ENCODE measurements around the gene MCL1. TPM values are rescaled to one million over a fixed set of nuclear protein-coding genes. Genes with fewer than 3 reads are reported as not detected.

Gene MCL1
- total and polyA plus RNA-seq, 8 donors = 69.2 to 163 (median 96.7) TPM

DNA sequence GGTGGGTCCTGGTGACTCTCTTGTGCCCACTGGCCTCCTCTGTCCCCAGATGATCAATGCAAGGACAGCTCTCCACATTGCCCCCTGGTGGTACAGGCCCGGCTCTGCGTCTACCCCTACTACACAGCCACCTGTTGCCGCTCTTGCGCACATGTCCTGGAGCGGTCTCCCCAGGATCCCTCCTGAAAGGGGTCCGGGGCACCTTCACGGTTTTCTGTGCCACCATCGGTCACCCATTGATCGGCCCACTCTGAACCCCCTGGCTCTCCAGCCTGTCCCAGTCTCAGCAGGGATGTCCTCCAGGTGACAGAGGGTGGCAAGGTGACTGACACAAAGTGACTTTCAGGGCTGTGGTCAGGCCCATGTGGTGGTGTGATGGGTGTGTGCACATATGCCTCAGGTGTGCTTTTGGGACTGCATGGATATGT, 19.4 kb downstream of the MCL1 start:
- H3K36me3 ChIP-seq = no peaks in the 10 kb centered on the region
- H3K4me1 ChIP-seq = peaks cover 35 to 41% (median 39%) of the 10 kb centered on the region in 3 donors
- FAIRE-seq = no peak
- H3K27me3 ChIP-seq = no peaks in the 10 kb centered on the region
- WGBS, 2 donors = 10 to 15% methylated on average over 9 of the region's 9 CpGs
- H3K4me3 ChIP-seq = peak overlapping the region in 2 of 4 donors; percentile 36 to 51
- peak overlapping the region in 3 of 4 donors; percentile 96 to 100 (median 99) for H3K27ac ChIP-seq
- DNase-seq = peak; percentile 73 to 89 (median 81)
- H3K9me3 ChIP-seq = no peaks in the 10 kb centered on the region
- TF ChIP-seq, protein P1, sequence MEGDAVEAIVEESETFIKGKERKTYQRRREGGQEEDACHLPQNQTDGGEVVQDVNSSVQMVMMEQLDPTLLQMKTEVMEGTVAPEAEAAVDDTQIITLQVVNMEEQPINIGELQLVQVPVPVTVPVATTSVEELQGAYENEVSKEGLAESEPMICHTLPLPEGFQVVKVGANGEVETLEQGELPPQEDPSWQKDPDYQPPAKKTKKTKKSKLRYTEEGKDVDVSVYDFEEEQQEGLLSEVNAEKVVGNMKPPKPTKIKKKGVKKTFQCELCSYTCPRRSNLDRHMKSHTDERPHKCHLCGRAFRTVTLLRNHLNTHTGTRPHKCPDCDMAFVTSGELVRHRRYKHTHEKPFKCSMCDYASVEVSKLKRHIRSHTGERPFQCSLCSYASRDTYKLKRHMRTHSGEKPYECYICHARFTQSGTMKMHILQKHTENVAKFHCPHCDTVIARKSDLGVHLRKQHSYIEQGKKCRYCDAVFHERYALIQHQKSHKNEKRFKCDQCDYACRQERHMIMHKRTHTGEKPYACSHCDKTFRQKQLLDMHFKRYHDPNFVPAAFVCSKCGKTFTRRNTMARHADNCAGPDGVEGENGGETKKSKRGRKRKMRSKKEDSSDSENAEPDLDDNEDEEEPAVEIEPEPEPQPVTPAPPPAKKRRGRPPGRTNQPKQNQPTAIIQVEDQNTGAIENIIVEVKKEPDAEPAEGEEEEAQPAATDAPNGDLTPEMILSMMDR (IDR thresholded peaks at IDR 0.05) = peak; percentile 80 to 94 (median 84)
- ATAC-seq = peak; percentile 23 to 43 (median 30)
- intact Hi-C loops (cut with DNase I) = loop anchor here in 1 of 3 donors (5.0 kb wide), 1 partner anchor 62 kb away; no protein-coding TSS in a partner anchor

DNA sequence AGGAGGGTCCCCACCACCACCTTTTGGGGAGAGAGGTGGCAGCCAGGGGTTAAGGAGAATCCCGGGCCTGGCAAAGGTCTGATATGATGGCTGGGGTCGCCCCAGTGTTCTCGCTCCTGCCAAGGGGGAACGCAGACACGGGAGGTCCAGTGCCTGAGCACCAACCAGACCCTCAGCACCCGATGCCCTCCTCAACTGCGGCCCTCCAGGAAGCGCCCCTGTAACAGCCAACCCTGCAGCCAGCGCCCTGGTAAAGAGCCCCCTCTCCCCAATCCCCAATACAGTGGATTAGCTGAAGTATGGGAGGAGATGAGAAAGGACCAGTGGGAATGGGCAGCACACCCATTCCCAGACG, 19.8 kb downstream of the MCL1 start:
- 61 to 65% methylated on average over 10 of the region's 10 CpGs for WGBS, 2 donors
- Histone ChIP-seq H3K27ac (peak overlapping the region in 2 of 4 donors; percentile 59 to 62), H3K36me3 (no peaks in the 10 kb centered on the region), H3K9me3 (no peaks in the 10 kb centered on the region), H3K4me3 (peak overlapping the region in 1 of 4 donors; percentile 51), H3K4me1 (peaks cover 31 to 37% (median 35%) of the 10 kb centered on the region in 3 donors), H3K27me3 (no peaks in the 10 kb centered on the region)
- TF ChIP-seq, protein P1 (IDR thresholded peaks at IDR 0.05) = no peak
- ATAC-seq (no peak), FAIRE-seq (no peak), DNase-seq (peak in 2 of 6 donors; percentile 55 to 76)
- intact Hi-C loops (cut with DNase I) = loop anchor here in 1 of 3 donors (5.0 kb wide), 1 partner anchor 63 kb away; no protein-coding TSS in a partner anchor

DNA sequence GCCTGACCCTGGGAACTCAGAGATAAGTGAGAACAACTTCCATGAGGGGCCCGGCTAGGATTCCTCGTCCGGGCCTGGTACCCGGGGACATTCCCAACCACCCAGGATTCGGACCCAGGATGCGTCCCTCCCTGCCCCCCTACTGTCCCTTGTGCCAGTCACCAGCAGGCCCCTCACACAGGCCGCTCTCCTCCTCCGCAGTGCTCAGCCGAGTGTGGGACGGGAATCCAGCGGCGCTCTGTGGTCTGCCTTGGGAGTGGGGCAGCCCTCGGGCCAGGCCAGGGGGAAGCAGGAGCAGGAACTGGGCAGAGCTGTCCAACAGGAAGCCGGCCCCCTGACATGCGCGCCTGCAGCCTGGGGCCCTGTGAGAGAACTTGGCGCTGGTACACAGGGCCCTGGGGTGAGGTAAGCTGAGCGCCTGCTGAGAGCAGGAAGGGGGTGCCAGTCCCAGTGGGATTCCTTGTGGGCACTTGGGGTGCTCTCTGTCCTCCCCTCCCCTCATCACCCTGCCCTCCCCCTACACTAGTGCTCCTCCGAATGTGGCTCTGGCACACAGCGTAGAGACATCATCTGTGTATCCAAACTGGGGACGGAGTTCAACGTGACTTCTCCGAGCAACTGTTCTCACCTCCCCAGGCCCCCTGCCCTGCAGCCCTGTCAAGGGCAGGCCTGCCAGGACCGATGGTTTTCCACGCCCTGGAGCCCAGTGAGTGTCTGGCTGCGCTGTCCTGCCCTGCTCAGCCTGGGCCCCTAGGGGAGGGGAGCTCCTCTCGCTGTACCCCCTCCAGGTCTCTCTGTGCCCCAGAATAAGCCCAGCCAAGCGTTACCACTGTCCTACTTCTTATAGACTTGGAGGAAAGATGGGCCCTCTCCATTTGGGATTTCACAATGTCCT, 20.4 kb downstream of the MCL1 start:
- Histone ChIP-seq H3K9me3 (no peaks in the 10 kb centered on the region), H3K4me1 (peaks cover 25 to 31% (median 29%) of the 10 kb centered on the region in 3 donors), H3K27ac (peak overlapping the region in 3 of 4 donors; percentile 33 to 62 (median 59)), H3K36me3 (no peaks in the 10 kb centered on the region), H3K4me3 (peak overlapping the region in 2 of 4 donors; percentile 21 to 33), H3K27me3 (no peaks in the 10 kb centered on the region)
- ATAC-seq (no peak), DNase-seq (peak in 4 of 6 donors; percentile 51 to 85 (median 73)), FAIRE-seq (no peak)
- 60 to 65% methylated on average over 28 of the region's 28 CpGs for WGBS, 2 donors
- TF ChIP-seq, protein P1 (IDR thresholded peaks at IDR 0.05) = no peak
- intact Hi-C loops (cut with DNase I) = no loop called here

DNA sequence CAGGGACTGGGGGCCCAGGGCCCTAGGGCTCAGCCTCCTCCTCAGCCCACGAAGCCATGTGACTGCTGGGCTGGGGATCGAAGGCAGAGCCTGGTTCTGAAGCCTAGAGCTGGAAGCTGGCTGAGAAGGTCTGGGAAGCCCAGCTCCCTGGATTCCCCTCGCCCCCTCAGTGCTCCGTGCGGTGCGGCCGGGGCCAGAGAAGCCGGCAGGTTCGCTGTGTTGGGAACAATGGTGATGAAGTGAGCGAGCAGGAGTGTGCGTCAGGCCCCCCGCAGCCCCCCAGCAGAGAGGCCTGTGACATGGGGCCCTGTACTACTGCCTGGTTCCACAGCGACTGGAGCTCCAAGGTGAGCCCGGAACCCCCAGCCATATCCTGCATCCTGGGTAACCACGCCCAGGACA, 21.1 kb downstream of the MCL1 start:
- peak overlapping the region in 2 of 4 donors; percentile 21 to 33 for H3K4me3 ChIP-seq
- intact Hi-C loops (cut with DNase I) = no loop called here
- H3K27me3 ChIP-seq = no peaks in the 10 kb centered on the region

More for the DNA sequence above, 21.1 kb downstream of the MCL1 start:
- Histone ChIP-seq H3K36me3 (no peaks in the 10 kb centered on the region), H3K9me3 (no peaks in the 10 kb centered on the region), H3K4me1 (peaks cover 19 to 23% (median 22%) of the 10 kb centered on the region in 3 donors), H3K27ac (peak overlapping the region in 2 of 4 donors; percentile 59 to 62)
- peak in 1 of 6 donors; percentile 25 for DNase-seq
- TF ChIP-seq, protein P1 (IDR thresholded peaks at IDR 0.05) = no peak
- no peak for FAIRE-seq
- 71 to 72% methylated on average over 14 to 15 of the region's 15 CpGs for WGBS, 2 donors
- ATAC-seq = no peak

Data from pancreas (tissue), 10 donors.